HepG2 (cell line): Measurements from ENCODE around the gene CCDC177. TPM values are rescaled to one million over a fixed set of nuclear protein-coding genes. Genes with fewer than 3 reads are reported as not detected.

Experiments used
- CENPX ChIP-seq: sonication (generic); formaldehyde crosslinking; IDR thresholded peaks from 2 replicates; pipeline ENCODE4 v1.9.0; 2021; ENCODE audit warnings: mild to moderate bottlenecking, missing genetic modification reagents, moderate library complexity
- GATAD2A ChIP-seq: IDR thresholded peaks from 2 replicates; pipeline ENCODE4 v1.6.1; 2016
- HNRNPUL1 ChIP-seq: fragments of 200-400 bp; formaldehyde crosslinking; IDR thresholded peaks from 2 replicates; pipeline ENCODE4 v1.6.1; 2017; ENCODE audit warnings: low read depth, mild to moderate bottlenecking, low read length, moderate library complexity
- KDM6A ChIP-seq: IDR thresholded peaks from 2 replicates; pipeline ENCODE4 v1.6.1; 2016; ENCODE audit warnings: low read depth
- MED8 ChIP-seq: sonication (generic); formaldehyde crosslinking; IDR thresholded peaks from 2 replicates; pipeline ENCODE4 v1.8.1; 2023; ENCODE audit warnings: mild to moderate bottlenecking, missing genetic modification reagents; ENCODE audit not compliant: insufficient replicate concordance
- PHF8 ChIP-seq: sonication (generic); formaldehyde crosslinking; IDR thresholded peaks from 2 replicates; pipeline ENCODE4 v1.5.0; 2020; ENCODE audit warnings: missing genetic modification reagents
- ZNF839 ChIP-seq: sonication (generic); formaldehyde crosslinking; IDR thresholded peaks from 2 replicates; pipeline ENCODE4 v1.4.0; 2020; ENCODE audit warnings: missing genetic modification reagents, mild to moderate bottlenecking, borderline replicate concordance
- polyA plus RNA-seq, 8 experiments: library from polyadenylated mRNA; depleted of rRNA in 3 of 8; stranded (reverse) in 7 of 8; unstranded in 1 of 8; fragments of >200 nt; fragmentation: Illumina TruSeq in 4 of 8; extraction: Trizol in 4 of 8; gene quantifications; 2 replicates each; pipeline versions ENCODE4 v1.2.1 to v1.2.3, GENCODE V29; 2011 to 2016; ENCODE audit warnings: low read depth in 4 of 8, missing spikeins in 1 of 8, mixed read lengths in 1 of 8; ENCODE audit not compliant: insufficient read depth in 1 of 8
- total RNA-seq, 5 experiments: library from RNA; depleted of rRNA; stranded (reverse); fragments of >200 nt; fragmentation: Illumina TruSeq; extraction: Trizol; gene quantifications; 2 replicates each; pipeline ENCODE4 v1.2.3, GENCODE V29; 2016; ENCODE audit warnings: low read depth in 1 of 5
- TF ChIP-seq, protein P1 (sequence below): sonication (generic); formaldehyde crosslinking; IDR thresholded peaks from 2 replicates; pipeline ENCODE4 v1.4.0; 2020; ENCODE audit warnings: missing genetic modification reagents, mild to moderate bottlenecking, borderline replicate concordance
- TF ChIP-seq, protein P2 (sequence below): IDR thresholded peaks from 2 replicates; pipeline ENCODE4 v1.6.1; 2016; ENCODE audit warnings: mild to moderate bottlenecking, missing biosample characterization, missing genetic modification reagents
- TF ChIP-seq, protein P3 (sequence below): sonication (generic); formaldehyde crosslinking; conservative IDR thresholded peaks from 2 replicates; pipeline ENCODE4 v1.8.0; 2022; ENCODE audit warnings: missing genetic modification reagents
- TF ChIP-seq, protein P4 (sequence below), 2 experiments: fragments of 450-650 bp in 1 of 2; sonication (generic) in 1 of 2; formaldehyde crosslinking in 1 of 2; IDR thresholded peaks; 2 replicates each; pipeline versions ENCODE4 v1.6.1 to v1.8.0; 2016 to 2022; ENCODE audit warnings: antibody characterized with exemption in 1 of 2, mild to moderate bottlenecking in 1 of 2, missing genetic modification reagents in 1 of 2

The CCDC177 gene
- total and polyA plus RNA-seq, 2 of the 13 experiments (the other 11 are each of a cell fraction or from before 2014, with no cell fraction given), result not detected

GRCh38 chr14:69580009-69580577 lies 5.4 kb upstream of the CCDC177 start (continued):
- TF ChIP-seq, protein P1, sequence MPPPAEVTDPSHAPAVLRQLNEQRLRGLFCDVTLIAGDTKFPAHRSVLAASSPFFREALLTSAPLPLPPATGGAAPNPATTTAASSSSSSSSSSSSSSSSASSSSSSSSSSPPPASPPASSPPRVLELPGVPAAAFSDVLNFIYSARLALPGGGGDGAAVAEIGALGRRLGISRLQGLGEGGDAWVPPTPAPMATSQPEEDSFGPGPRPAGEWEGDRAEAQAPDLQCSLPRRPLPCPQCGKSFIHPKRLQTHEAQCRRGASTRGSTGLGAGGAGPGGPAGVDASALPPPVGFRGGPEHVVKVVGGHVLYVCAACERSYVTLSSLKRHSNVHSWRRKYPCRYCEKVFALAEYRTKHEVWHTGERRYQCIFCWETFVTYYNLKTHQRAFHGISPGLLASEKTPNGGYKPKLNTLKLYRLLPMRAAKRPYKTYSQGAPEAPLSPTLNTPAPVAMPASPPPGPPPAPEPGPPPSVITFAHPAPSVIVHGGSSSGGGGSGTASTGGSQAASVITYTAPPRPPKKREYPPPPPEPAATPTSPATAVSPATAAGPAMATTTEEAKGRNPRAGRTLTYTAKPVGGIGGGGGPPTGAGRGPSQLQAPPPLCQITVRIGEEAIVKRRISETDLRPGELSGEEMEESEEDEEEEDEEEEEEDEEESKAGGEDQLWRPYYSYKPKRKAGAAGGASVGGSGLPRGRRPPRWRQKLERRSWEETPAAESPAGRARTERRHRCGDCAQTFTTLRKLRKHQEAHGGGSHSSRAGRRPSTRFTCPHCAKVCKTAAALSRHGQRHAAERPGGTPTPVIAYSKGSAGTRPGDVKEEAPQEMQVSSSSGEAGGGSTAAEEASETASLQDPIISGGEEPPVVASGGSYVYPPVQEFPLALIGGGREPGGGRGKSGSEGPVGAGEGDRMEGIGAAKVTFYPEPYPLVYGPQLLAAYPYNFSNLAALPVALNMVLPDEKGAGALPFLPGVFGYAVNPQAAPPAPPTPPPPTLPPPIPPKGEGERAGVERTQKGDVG (CRISPR knock-in tag), result no peak
- TF ChIP-seq KDM6A (no peak), CENPX (CRISPR knock-in tag) (no peak), GATAD2A (CRISPR knock-in tag) (peak; percentile 86), HNRNPUL1 (no peak), PHF8 (CRISPR knock-in tag) (no peak), MED8 (CRISPR knock-in tag) (no peak), ZNF839 (no peak)
- TF ChIP-seq, protein P2, sequence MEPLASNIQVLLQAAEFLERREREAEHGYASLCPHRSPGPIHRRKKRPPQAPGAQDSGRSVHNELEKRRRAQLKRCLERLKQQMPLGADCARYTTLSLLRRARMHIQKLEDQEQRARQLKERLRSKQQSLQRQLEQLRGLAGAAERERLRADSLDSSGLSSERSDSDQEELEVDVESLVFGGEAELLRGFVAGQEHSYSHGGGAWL (CRISPR knock-in tag), result no peak
- TF ChIP-seq, protein P3, sequence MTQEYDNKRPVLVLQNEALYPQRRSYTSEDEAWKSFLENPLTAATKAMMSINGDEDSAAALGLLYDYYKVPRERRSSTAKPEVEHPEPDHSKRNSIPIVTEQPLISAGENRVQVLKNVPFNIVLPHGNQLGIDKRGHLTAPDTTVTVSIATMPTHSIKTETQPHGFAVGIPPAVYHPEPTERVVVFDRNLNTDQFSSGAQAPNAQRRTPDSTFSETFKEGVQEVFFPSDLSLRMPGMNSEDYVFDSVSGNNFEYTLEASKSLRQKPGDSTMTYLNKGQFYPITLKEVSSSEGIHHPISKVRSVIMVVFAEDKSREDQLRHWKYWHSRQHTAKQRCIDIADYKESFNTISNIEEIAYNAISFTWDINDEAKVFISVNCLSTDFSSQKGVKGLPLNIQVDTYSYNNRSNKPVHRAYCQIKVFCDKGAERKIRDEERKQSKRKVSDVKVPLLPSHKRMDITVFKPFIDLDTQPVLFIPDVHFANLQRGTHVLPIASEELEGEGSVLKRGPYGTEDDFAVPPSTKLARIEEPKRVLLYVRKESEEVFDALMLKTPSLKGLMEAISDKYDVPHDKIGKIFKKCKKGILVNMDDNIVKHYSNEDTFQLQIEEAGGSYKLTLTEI (CRISPR knock-in tag), result no peak
- TF ChIP-seq, protein P4, sequence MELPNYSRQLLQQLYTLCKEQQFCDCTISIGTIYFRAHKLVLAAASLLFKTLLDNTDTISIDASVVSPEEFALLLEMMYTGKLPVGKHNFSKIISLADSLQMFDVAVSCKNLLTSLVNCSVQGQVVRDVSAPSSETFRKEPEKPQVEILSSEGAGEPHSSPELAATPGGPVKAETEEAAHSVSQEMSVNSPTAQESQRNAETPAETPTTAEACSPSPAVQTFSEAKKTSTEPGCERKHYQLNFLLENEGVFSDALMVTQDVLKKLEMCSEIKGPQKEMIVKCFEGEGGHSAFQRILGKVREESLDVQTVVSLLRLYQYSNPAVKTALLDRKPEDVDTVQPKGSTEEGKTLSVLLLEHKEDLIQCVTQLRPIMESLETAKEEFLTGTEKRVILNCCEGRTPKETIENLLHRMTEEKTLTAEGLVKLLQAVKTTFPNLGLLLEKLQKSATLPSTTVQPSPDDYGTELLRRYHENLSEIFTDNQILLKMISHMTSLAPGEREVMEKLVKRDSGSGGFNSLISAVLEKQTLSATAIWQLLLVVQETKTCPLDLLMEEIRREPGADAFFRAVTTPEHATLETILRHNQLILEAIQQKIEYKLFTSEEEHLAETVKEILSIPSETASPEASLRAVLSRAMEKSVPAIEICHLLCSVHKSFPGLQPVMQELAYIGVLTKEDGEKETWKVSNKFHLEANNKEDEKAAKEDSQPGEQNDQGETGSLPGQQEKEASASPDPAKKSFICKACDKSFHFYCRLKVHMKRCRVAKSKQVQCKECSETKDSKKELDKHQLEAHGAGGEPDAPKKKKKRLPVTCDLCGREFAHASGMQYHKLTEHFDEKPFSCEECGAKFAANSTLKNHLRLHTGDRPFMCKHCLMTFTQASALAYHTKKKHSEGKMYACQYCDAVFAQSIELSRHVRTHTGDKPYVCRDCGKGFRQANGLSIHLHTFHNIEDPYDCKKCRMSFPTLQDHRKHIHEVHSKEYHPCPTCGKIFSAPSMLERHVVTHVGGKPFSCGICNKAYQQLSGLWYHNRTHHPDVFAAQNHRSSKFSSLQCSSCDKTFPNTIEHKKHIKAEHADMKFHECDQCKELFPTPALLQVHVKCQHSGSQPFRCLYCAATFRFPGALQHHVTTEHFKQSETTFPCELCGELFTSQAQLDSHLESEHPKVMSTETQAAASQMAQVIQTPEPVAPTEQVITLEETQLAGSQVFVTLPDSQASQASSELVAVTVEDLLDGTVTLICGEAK (IDR thresholded peaks at IDR 0.05), result no peak
- TF ChIP-seq, protein P4 (CRISPR knock-in tag; IDR thresholded peaks at IDR 0.05), result no peak
